ENCODE measurements around the gene PLCZ1.

The PLCZ1 gene

DNA sequence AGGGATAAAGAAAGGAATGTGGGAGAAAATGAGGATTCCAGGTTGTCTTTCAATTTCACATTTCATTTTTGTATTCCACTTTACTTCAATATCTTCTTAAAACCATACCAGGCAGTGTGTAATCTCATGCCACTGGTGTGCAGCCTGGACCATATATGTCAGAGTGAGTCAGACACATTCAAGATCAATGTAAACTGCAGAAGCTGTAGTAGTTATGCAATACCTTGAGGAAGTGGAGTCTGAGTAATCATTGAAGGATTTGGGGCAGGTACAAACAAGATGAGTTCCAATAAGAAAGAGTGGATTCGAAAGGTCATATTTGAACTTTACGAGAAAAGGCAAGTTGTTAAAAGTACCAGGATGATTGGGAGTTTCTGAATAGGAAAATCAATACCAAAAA is 14.1 kb downstream of the PLCZ1 start:
- H3K4me3 ChIP-seq (ENCODE audit: low read depth, low read length), result no peak overlapping the region
- TF ChIP-seq, protein P1, sequence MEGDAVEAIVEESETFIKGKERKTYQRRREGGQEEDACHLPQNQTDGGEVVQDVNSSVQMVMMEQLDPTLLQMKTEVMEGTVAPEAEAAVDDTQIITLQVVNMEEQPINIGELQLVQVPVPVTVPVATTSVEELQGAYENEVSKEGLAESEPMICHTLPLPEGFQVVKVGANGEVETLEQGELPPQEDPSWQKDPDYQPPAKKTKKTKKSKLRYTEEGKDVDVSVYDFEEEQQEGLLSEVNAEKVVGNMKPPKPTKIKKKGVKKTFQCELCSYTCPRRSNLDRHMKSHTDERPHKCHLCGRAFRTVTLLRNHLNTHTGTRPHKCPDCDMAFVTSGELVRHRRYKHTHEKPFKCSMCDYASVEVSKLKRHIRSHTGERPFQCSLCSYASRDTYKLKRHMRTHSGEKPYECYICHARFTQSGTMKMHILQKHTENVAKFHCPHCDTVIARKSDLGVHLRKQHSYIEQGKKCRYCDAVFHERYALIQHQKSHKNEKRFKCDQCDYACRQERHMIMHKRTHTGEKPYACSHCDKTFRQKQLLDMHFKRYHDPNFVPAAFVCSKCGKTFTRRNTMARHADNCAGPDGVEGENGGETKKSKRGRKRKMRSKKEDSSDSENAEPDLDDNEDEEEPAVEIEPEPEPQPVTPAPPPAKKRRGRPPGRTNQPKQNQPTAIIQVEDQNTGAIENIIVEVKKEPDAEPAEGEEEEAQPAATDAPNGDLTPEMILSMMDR (IDR thresholded peaks at IDR 0.05; ENCODE audit: insufficient read depth, low read depth, low read length, missing control alignments), result no peak
- DNase-seq (ENCODE audit: low read depth), result no peak

DNA sequence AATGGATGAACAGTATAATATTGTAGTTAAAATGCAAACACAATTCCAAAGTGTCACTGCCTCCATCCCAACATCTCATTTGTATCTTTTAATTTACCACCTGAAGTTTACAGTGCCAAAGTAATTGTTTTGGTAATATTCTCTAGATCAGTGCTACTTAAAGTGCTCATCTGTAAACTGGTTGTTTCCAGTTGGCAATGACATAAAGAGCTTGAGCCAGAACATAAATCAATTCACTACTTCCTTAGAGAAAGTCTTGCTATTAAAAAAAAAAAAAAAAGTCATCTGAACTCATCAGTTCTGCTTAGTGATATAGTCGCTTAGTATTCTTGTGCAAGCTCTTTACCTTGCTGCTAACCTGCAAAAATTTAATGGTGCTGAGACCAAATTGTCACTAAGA is 16.4 kb downstream of the PLCZ1 start:
- TF ChIP-seq, protein P1 (IDR thresholded peaks at IDR 0.05; ENCODE audit: insufficient read depth, low read depth, low read length, missing control alignments), result no peak
- no peak for DNase-seq (ENCODE audit: low read depth)
- H3K4me3 ChIP-seq (ENCODE audit: low read depth, low read length), result no peak overlapping the region

DNA sequence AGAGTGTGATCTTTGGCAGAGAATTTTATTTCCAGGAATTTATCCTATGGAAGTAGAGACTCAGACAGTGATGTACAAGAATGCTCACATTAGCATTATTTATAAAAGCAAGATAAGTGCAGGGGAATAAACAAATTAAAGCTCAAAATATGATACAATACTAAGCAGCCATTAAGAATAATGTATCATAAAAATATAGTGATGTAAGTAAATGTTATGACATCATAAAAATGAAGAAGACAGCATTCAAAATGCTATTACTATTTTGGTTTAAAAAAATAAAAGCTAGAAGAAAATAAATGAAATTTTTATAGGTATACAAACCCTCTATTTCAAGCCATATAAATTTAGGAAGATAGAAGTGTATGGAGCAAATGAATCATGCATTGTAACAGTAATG is 17.1 kb downstream of the PLCZ1 start:
- TF ChIP-seq, protein P1 (IDR thresholded peaks at IDR 0.05; ENCODE audit: insufficient read depth, low read depth, low read length, missing control alignments), result no peak
- no peak for DNase-seq (ENCODE audit: low read depth)
- no peak overlapping the region for H3K4me3 ChIP-seq (ENCODE audit: low read depth, low read length)

DNA sequence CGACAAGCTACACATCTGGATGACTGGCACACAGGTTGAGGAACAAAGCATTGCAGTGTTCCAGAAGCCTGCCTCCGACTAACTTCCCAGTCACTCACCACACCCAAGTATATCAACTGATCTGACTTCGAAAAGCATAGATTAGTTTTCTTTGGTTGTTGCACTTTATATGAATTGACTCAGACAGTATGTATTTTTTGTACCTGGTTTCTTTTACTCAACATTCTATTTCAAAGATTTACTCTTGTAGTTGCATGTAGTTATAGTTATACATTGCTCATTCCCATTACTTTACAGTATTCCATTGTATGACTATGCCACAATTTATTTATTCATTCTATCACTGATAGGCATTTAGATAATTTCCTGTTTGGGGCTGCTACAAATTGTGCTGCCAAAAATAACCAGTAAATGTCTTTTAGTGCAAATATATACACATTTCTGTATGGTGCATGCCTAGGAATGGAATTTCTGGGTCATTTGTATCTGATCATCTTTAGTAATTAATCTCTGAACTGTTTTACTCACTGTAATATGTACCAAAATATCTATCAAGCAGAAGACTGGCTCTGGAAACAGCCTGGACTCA is 17.8 kb downstream of the PLCZ1 start:
- TF ChIP-seq, protein P1 (IDR thresholded peaks at IDR 0.05; ENCODE audit: insufficient read depth, low read depth, low read length, missing control alignments), result no peak
- no peak for DNase-seq (ENCODE audit: low read depth)
- H3K4me3 ChIP-seq (ENCODE audit: low read depth, low read length), result no peak overlapping the region

DNA sequence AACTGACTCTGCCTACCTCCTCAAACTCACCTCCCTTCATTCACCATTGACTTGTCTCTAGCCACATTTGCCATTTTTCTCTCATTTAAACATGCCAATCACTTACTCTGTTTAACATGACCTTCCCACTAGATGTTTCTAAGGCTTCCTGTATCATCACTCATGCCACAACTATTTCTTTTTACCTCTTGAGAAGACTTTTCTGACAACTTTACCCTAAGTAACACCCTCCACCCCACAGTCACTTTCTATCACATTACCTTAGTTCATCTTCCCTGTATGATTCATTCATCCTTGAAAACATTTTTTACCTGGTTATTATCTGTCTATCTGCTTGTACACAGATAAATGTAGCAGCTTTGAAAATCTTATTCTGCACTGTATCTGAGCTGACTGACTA is 19.4 kb downstream of the PLCZ1 start:
- TF ChIP-seq, protein P1 (IDR thresholded peaks at IDR 0.05; ENCODE audit: insufficient read depth, low read depth, low read length, missing control alignments), result no peak
- no peak for DNase-seq (ENCODE audit: low read depth)
- H3K4me3 ChIP-seq (ENCODE audit: low read depth, low read length), result no peak overlapping the region

DNA sequence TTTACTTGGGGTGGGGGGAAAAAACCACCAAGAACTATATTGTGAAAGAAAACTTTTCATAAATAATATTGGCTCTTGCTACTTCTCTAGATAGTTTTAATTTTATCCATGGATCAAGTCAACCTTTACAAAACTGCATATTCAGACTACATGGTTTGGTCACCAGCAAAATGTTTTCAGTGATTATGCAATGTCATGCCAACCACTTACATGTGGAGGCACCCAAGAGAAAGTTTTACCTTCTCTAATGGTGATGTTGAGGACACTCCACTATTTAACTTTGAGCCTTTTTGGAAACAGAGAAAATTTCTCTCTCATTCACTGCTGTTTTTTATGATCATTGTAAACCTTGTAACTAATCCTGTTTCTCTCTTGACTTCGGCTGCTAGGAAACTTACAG is 21.6 kb downstream of the PLCZ1 start:
- TF ChIP-seq, protein P1 (IDR thresholded peaks at IDR 0.05; ENCODE audit: insufficient read depth, low read depth, low read length, missing control alignments), result no peak
- H3K4me3 ChIP-seq (ENCODE audit: low read depth, low read length), result no peak overlapping the region
- DNase-seq (ENCODE audit: low read depth), result no peak

DNA sequence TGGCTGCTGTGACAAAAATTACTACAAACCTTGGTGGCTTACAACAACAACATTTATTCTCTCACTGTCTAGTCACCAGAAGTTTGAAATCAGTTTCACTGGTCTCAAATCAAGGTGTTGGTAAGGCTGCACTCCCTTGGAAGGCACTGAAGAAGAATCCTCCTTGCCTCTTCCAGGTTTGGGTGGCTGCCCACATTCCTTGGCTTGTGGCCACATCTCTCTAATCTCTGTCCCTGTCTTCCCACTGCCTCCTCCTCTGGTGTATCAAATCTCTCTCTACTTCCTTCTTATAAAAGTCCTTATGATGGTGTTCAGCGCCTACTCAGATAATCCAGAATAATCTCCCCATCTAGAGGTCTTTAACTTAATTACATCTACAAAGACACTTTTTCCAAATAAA is 31.0 kb downstream of the PLCZ1 start:
- DNase-seq (ENCODE audit: low read depth), result no peak
- no peak overlapping the region for H3K4me3 ChIP-seq (ENCODE audit: low read depth, low read length)
- TF ChIP-seq, protein P1 (IDR thresholded peaks at IDR 0.05; ENCODE audit: insufficient read depth, low read depth, low read length, missing control alignments), result no peak
